Activated CD8-positive, alpha-beta memory T cell treated with anti-CD3 and anti-CD28 coated beads, Interleukin-2, amount 10 ng/mL, durations not matched to agents 7 days and 5 days (primary cell): ENCODE measurements around the gene PFKFB4. TPM values are rescaled to one million over a fixed set of nuclear protein-coding genes. Genes with fewer than 3 reads are reported as not detected.
"Not testable (repeated sequence)": the region's sequence is repeated elsewhere in the genome, so short reads cannot be mapped to it uniquely, and the experiment has no call there.

Source experiments
- ATAC-seq: fragments of 150-1000 bp; cut with Tn5 transposase; one replicate; pipeline ENCODE4 v1.10.0; 2021; ENCODE audit warnings: moderate library complexity
- CTCF ChIA-PET: fragments of 350-600 bp; sonication (Branson Sonifier 250); formaldehyde crosslinking; loops from one replicate; lab custom pipeline; 2021; ENCODE audit warnings: antibody characterized with exemption; lab: Charles Lee
- DNase-seq: peaks from one replicate; pipeline ENCODE4 v3.0.0-alpha.2; 2020
- H3K27ac Mint-ChIP-seq: one replicate; pipeline ENCODE4 v1.8.0; 2021; ENCODE audit warnings: mild to moderate bottlenecking, mixed read lengths
- H3K27me3 Mint-ChIP-seq: one replicate; pipeline ENCODE4 v1.8.0; 2021; ENCODE audit warnings: mixed read lengths
- H3K36me3 Mint-ChIP-seq: one replicate; pipeline ENCODE4 v1.8.0; 2021; ENCODE audit warnings: mild to moderate bottlenecking, mixed read lengths
- H3K4me1 Mint-ChIP-seq: one replicate; pipeline ENCODE4 v1.8.0; 2021; ENCODE audit warnings: mixed read lengths
- H3K4me3 Mint-ChIP-seq: one replicate; pipeline ENCODE4 v1.8.0; 2021; ENCODE audit warnings: mild to moderate bottlenecking, moderate library complexity, mixed read lengths
- H3K9me3 Mint-ChIP-seq: one replicate; pipeline ENCODE4 v1.8.0; 2022; ENCODE audit warnings: low read depth, mixed read lengths
- total RNA-seq, 2 experiments: library from RNA; stranded (reverse); gene quantifications; one replicate each; pipeline ENCODE4 v1.2.3, GENCODE V29; 2021

PFKFB4 gene
- total RNA-seq, 2 experiments from 2014 or later: 12.2 to 26.9 TPM

- DNase-seq: peak; percentile 89
- H3K27me3 Mint-ChIP-seq: no peaks in the 10 kb centered on the region
- no peak overlapping the region for H3K4me3 Mint-ChIP-seq
- no peak overlapping the region for H3K27ac Mint-ChIP-seq
- H3K4me1 Mint-ChIP-seq: peaks cover 9% of the 10 kb centered on the region
- CTCF ChIA-PET: interaction anchor here (0.6 to 7.7 kb wide), 45 partner anchors 9 to 588 kb away, joined by 3 to 78 read pairs (median 4); partner anchors contain the start of genes ATRIP, CCDC51, NCKIPSD and PFKFB4
- H3K36me3 Mint-ChIP-seq: peaks cover 30% of the 10 kb centered on the region
- ATAC-seq: peak; percentile 98
- H3K9me3 Mint-ChIP-seq: no peaks in the 10 kb centered on the region
Measured at GRCh38 chr3:48548729-48549705, 7.6 kb downstream of the PFKFB4 start.

- H3K27me3 Mint-ChIP-seq: no peaks in the 10 kb centered on the region
- H3K9me3 Mint-ChIP-seq: no peaks in the 10 kb centered on the region
- DNase-seq: no peak
- peaks cover 9% of the 10 kb centered on the region for H3K4me1 Mint-ChIP-seq
- no peak for ATAC-seq
- no peak overlapping the region for H3K27ac Mint-ChIP-seq
- CTCF ChIA-PET: interaction anchor here (0.8 to 7.7 kb wide), 15 partner anchors 10 to 274 kb away, joined by 3 to 78 read pairs (median 7); partner anchors contain the start of genes ATRIP, CCDC51, PFKFB4 and PLXNB1
- no peak overlapping the region for H3K4me3 Mint-ChIP-seq
- peaks cover 32% of the 10 kb centered on the region for H3K36me3 Mint-ChIP-seq
Measured at GRCh38 chr3:48548126-48548525, 8.5 kb downstream of the PFKFB4 start.

- CTCF ChIA-PET: interaction anchor here (0.7 to 7.7 kb wide), 5 partner anchors 11 to 144 kb away, joined by 3 to 78 read pairs (median 31); partner anchors contain the start of genes CCDC51 and PFKFB4
- Mint-ChIP-seq H3K27ac (no peak overlapping the region), H3K36me3 (peaks cover 34% of the 10 kb centered on the region), H3K9me3 (no peaks in the 10 kb centered on the region), H3K4me3 (no peak overlapping the region), H3K4me1 (peaks cover 9% of the 10 kb centered on the region), H3K27me3 (no peaks in the 10 kb centered on the region)
- no peak for ATAC-seq
- no peak for DNase-seq
Measured at GRCh38 chr3:48546203-48546829, 10.3 kb downstream of the PFKFB4 start.

- DNase-seq (no peak), ATAC-seq (no peak)
- Mint-ChIP-seq H3K9me3 (no peaks in the 10 kb centered on the region), H3K4me3 (no peak overlapping the region), H3K27me3 (no peaks in the 10 kb centered on the region), H3K27ac (no peak overlapping the region), H3K36me3 (peaks cover 35% of the 10 kb centered on the region), H3K4me1 (peaks cover 5% of the 10 kb centered on the region)
- CTCF ChIA-PET: interaction anchor here (1.5 to 7.7 kb wide), 3 partner anchors 12 to 142 kb away, joined by 4 to 78 read pairs (median 12); partner anchors contain the start of gene PFKFB4
Measured at GRCh38 chr3:48544141-48544540, 12.5 kb downstream of the PFKFB4 start.

DNA sequence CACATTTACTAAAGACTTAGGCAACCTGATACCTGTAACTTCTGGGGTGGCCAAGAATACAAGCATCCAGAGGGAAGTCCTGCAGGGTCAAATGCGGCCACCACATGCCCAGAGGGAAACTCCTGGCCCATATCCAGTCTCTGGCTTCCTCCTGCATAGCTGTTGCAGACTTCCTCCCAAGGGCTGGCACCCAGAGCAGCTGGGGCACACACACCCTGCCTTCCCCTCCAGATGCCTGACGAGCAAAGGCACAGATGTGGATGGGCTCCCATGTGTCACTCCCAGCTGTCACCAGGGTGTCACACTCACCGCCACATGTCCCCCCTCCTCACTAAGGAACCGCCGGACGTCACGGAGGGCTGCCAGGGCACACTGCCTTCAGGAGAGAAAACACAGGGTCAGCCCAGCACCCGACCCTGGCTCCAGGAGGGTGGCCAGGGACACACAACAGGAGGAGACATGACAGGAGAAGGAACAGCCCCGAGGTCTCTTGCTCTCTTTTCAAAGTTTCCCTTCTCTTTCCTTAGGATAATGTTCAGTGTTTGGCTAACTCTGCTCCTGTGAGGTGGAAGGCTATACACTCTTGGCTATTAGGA, 13.2 kb downstream of the PFKFB4 start:
- DNase-seq (no peak), ATAC-seq (no peak)
- no peaks in the 10 kb centered on the region for H3K9me3 Mint-ChIP-seq
- no peak overlapping the region for H3K4me3 Mint-ChIP-seq
- no peaks in the 10 kb centered on the region for H3K27me3 Mint-ChIP-seq
- no peaks in the 10 kb centered on the region for H3K4me1 Mint-ChIP-seq
- H3K27ac Mint-ChIP-seq: no peak overlapping the region
- peaks cover 33% of the 10 kb centered on the region for H3K36me3 Mint-ChIP-seq
- CTCF ChIA-PET: no interaction called here

DNA sequence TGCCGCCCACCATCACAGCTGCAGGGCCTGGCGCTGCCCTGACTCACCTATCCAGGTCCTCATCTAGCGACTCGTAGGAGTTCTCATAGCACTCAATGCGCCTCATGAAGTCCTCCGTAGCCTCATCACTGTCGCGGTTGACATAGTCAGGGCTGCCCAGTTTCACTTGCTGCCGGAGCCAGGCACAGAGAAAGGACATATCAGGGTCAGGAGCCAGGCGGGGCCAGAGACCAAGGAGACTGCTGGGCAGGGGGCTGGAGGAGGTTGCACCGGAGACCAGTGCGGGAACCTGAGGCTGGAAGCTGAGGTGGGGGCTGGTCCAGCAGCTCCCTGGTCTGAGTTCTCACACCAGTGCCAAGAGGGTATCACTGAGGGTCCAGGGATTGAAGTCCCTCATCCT, 18.2 kb downstream of the PFKFB4 start:
- Mint-ChIP-seq H3K36me3 (peaks cover 31% of the 10 kb centered on the region), H3K4me1 (no peaks in the 10 kb centered on the region), H3K4me3 (no peak overlapping the region), H3K27ac (no peak overlapping the region), H3K9me3 (no peaks in the 10 kb centered on the region), H3K27me3 (no peaks in the 10 kb centered on the region)
- CTCF ChIA-PET: no interaction called here
- ATAC-seq (no peak), DNase-seq (no peak)

DNA sequence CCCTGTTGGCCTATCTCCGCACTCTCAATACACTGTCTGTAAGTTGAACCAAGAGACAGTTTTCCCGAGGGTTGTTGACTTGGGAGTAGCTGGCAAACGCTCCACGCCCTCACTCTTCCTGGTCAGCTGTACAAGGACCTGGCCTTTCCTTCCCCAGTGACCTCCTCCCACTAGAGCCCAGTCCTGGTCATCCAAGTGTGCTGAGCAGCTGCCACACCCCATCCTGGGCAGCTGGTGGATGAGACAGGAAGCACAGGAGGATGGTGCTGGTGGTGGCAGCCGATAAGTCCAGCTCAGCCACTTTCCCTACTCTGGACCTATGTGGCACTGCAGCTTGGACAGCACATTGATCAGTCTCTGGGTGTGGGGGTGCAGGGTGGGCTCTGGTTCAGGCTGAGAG, 19.8 kb downstream of the PFKFB4 start:
- Mint-ChIP-seq H3K27me3 (no peaks in the 10 kb centered on the region), H3K36me3 (peaks cover 34% of the 10 kb centered on the region), H3K4me1 (no peaks in the 10 kb centered on the region), H3K9me3 (no peaks in the 10 kb centered on the region), H3K4me3 (no peak overlapping the region), H3K27ac (no peak overlapping the region)
- CTCF ChIA-PET: interaction anchor here (1.1 to 1.8 kb wide), 3 partner anchors 11 to 136 kb away, joined by 3 to 5 read pairs (median 4); no protein-coding TSS in a partner anchor
- DNase-seq (no peak), ATAC-seq (no peak)

DNA sequence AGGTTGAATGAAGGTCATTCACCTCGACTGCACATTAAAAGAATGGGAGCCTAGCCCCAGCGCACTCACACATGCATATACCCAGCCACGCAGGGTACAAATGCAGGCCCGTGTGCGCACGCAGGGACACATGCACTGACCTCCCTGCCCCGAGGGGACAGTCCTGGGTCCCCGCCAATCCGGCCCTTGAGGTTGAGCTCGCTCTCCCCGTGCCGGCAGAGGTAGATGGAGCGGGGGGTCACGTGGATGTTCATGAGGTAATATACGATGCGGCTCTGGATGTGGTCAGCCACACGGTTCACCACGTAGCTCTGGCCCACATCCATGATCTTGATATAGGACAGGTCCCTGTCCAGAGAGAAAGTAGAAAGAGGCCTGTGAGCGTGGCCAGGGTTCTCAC, 20.5 kb downstream of the PFKFB4 start:
- Mint-ChIP-seq H3K27ac (no peak overlapping the region), H3K4me1 (no peaks in the 10 kb centered on the region), H3K36me3 (peaks cover 37% of the 10 kb centered on the region), H3K9me3 (no peaks in the 10 kb centered on the region), H3K4me3 (no peak overlapping the region), H3K27me3 (no peaks in the 10 kb centered on the region)
- ATAC-seq: no peak
- CTCF ChIA-PET: interaction anchor here (1.1 to 1.8 kb wide), 3 partner anchors 12 to 135 kb away, joined by 3 to 5 read pairs (median 4); no protein-coding TSS in a partner anchor
- no peak for DNase-seq

- Mint-ChIP-seq H3K27ac (no peak overlapping the region), H3K4me1 (no peaks in the 10 kb centered on the region), H3K27me3 (no peaks in the 10 kb centered on the region), H3K36me3 (peaks cover 37% of the 10 kb centered on the region), H3K4me3 (no peak overlapping the region), H3K9me3 (no peaks in the 10 kb centered on the region)
- ATAC-seq (no peak), DNase-seq (no peak)
- CTCF ChIA-PET: interaction anchor here (1.3 kb wide), 1 partner anchor 135 kb away, joined by 4 read pairs; no protein-coding TSS in a partner anchor
Measured at GRCh38 chr3:48535578-48535977, 21.0 kb downstream of the PFKFB4 start.

DNA sequence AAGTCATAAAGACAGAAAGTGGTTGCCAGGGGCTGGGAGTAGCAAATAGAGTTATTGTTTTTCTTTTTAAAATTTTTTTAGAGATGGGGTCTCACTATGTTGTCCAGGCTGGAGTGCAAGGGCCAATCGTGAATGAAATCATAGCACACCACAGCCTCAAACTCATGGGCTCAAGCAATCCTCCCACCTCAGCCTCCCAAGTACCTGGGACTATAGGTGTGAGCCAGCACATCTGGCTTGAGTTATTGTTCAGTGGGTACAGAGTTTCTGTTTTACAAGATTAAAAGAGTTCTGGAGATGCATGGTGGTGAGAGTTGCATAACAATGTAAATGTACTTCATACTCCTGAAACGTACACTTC, 23.6 kb downstream of the PFKFB4 start:
- CTCF ChIA-PET: interaction anchor here (0.7 to 2.1 kb wide), 4 partner anchors 16 to 387 kb away, joined by 3 to 7 read pairs (median 3); no protein-coding TSS in a partner anchor
- no peak overlapping the region for H3K4me3 Mint-ChIP-seq
- H3K9me3 Mint-ChIP-seq: no peaks in the 10 kb centered on the region

GRCh38 chr3:48532271-48532976, 24.2 kb downstream of the PFKFB4 start:
- no peaks in the 10 kb centered on the region for H3K9me3 Mint-ChIP-seq
- ATAC-seq: no peak
- CTCF ChIA-PET: interaction anchor here (0.7 to 2.1 kb wide), 5 partner anchors 17 to 388 kb away, joined by 3 to 7 read pairs (median 3); no protein-coding TSS in a partner anchor
- H3K4me1 Mint-ChIP-seq: no peaks in the 10 kb centered on the region
- H3K4me3 Mint-ChIP-seq: no peak overlapping the region
- DNase-seq: no peak
- peaks cover 44% of the 10 kb centered on the region for H3K36me3 Mint-ChIP-seq
- no peaks in the 10 kb centered on the region for H3K27me3 Mint-ChIP-seq
- H3K27ac Mint-ChIP-seq: no peak overlapping the region

More for the DNA sequence above, 23.6 kb downstream of the PFKFB4 start:
- Mint-ChIP-seq H3K27me3 (no peaks in the 10 kb centered on the region), H3K4me1 (no peaks in the 10 kb centered on the region), H3K36me3 (peaks cover 40% of the 10 kb centered on the region), H3K27ac (no peak overlapping the region)
- no peak for ATAC-seq
- no peak for DNase-seq

DNA sequence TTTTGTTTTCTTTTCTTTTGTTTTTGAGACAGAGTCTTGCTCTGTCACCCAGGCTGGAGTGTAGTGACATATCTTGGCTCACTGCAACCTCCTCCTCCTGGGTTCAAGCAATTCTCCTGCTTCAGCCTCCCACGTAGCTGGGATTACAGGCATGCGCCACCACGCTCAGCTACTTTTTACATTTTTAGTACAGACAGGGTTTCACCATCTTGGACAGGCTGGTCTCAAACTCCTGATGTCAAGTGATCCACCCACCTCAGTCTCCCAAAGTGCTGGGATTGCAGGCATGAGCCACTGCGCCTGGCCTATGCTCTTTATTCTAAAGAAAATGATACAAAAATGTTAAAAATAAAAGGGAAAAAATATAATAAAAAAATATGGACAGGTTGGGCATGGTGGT, 25.9 kb downstream of the PFKFB4 start:
- not testable (repeated sequence) for ATAC-seq, H3K27me3 Mint-ChIP-seq, DNase-seq, H3K27ac Mint-ChIP-seq, H3K9me3 Mint-ChIP-seq, H3K4me1 Mint-ChIP-seq, H3K4me3 Mint-ChIP-seq
- CTCF ChIA-PET: interaction anchor here (0.8 to 2.0 kb wide), 5 partner anchors 14 to 130 kb away, joined by 3 to 9 read pairs (median 4); no protein-coding TSS in a partner anchor
- peaks cover 44% of the 10 kb centered on the region for H3K36me3 Mint-ChIP-seq
